Renal pelvis (tissue), 4 donors: ENCODE measurements around the gene TMEM205. TPM values are rescaled to one million over a fixed set of nuclear protein-coding genes. Genes with fewer than 3 reads are reported as not detected.
"Not testable (repeated sequence)": the region's sequence is repeated elsewhere in the genome, so short reads cannot be mapped to it uniquely, and the experiment has no call there.

ENCODE experiments used
- DNase-seq: peaks from one replicate; pipeline ENCODE4 v3.0.0-alpha.2; 2013
- polyA plus RNA-seq, 3 donors: library from polyadenylated mRNA; unstranded; fragments of 120-200 nt; gene quantifications; one replicate each; pipeline ENCODE4 v1.2.1, GENCODE V29; 2013; ENCODE audit not compliant: insufficient read length in 3 of 3

TMEM205 gene
- polyA plus RNA-seq, 3 donors, result 144 to 158 (median 156) TPM

- DNase-seq, result peak; percentile 86
These were observed 9.3 kb upstream of the TMEM205 start, which contains the start of gene PLPPR2 for GRCh38 chr19:11355160-11356073. Gene PLPPR2 (plus strand): TSS chr19:11355432. CDS start chr19:11357674, 2,242 bp downstream.

GRCh38 chr19:11354102-11354501 lies 8.0 kb upstream of the TMEM205 start:
- DNase-seq, result not testable (repeated sequence)

- no peak for DNase-seq
These were observed 3.1 kb upstream of the TMEM205 start for GRCh38 chr19:11349171-11349570.

- no peak for DNase-seq
These were observed 1.5 kb upstream of the TMEM205 start for GRCh38 chr19:11347546-11348039.

- no peak for DNase-seq
These were observed 805 bp downstream of the TMEM205 start for GRCh38 chr19:11345122-11345803.

- no peak for DNase-seq
These were observed 3.6 kb downstream of the TMEM205 start for GRCh38 chr19:11342429-11342828.

GRCh38 chr19:11340099-11340467 lies 6.0 kb downstream of the TMEM205 start:
- DNase-seq, result not testable (repeated sequence)

- DNase-seq, result peak; percentile 93
These were observed 6.6 kb downstream of the TMEM205 start, which contains the start of gene RAB3D for GRCh38 chr19:11339254-11340098. Gene RAB3D (minus strand): TSS chr19:11339657. CDS start chr19:11337399, 2,258 bp downstream.

GRCh38 chr19:11338569-11339253 lies 7.4 kb downstream of the TMEM205 start:
- no peak for DNase-seq

GRCh38 chr19:11338121-11338520 lies 7.9 kb downstream of the TMEM205 start:
- DNase-seq, result no peak

GRCh38 chr19:11337080-11337479 lies 9.0 kb downstream of the TMEM205 start:
- DNase-seq, result no peak

- no peak for DNase-seq
These were observed 10.5 kb downstream of the TMEM205 start for GRCh38 chr19:11335449-11336146.

- not testable (repeated sequence) for DNase-seq
These were observed 12.2 kb downstream of the TMEM205 start for GRCh38 chr19:11333838-11334237.

- no peak for DNase-seq
These were observed 13.2 kb downstream of the TMEM205 start for GRCh38 chr19:11332822-11333221.

GRCh38 chr19:11331502-11331901 lies 14.6 kb downstream of the TMEM205 start:
- no peak for DNase-seq

GRCh38 chr19:11330127-11330526 lies 15.9 kb downstream of the TMEM205 start:
- no peak for DNase-seq

- DNase-seq, result no peak
These were observed 20.5 kb downstream of the TMEM205 start for GRCh38 chr19:11325544-11325943.

GRCh38 chr19:11324748-11325389 lies 21.2 kb downstream of the TMEM205 start:
- no peak for DNase-seq

- peak; percentile 81 for DNase-seq
These were observed 21.9 kb downstream of the TMEM205 start for GRCh38 chr19:11324079-11324661.
